Hepatocyte (in vitro differentiated cells): Measurements from ENCODE around the gene NUP214.

Experiments
- CTCF ChIP-seq: fragments of 200-600 bp; sonication (generic); IDR thresholded peaks from 2 replicates; pipeline ENCODE4 v1.5.1; 2016; ENCODE audit warnings: antibody characterized with exemption, mild to moderate bottlenecking; ENCODE audit not compliant: poor library complexity
- EZH2 ChIP-seq: fragments of 200-600 bp; sonication (generic); IDR thresholded peaks from 2 replicates; pipeline ENCODE4 v1.6.1; 2016; ENCODE audit warnings: antibody characterized with exemption, mild to moderate bottlenecking, borderline replicate concordance

- TF ChIP-seq CTCF (no peak), EZH2 (no peak)
Measured at GRCh38 chr9:131255676-131256197, 130.4 kb downstream of the NUP214 start.
